WTC11 (cell line): Measurements from ENCODE around the gene CEBPG. TPM values are rescaled to one million over a fixed set of nuclear protein-coding genes. Genes with fewer than 3 reads are reported as not detected.
A peak's percentile ranks its signal among the peaks of the same experiment; 100 is the strongest.

Experiments
- ATAC-seq: fragments of 200-7000 bp; cut with Tn5 transposase; 2 replicates; pipeline ENCODE4 v1.10.0; 2021; ENCODE audit warnings: mild to moderate bottlenecking, moderate library complexity
- CTCF ChIA-PET: fragments of 300-600 bp; sonication (Branson Sonifier 250); formaldehyde crosslinking; loops from one replicate; lab custom pipeline; 2021; ENCODE audit warnings: antibody characterized with exemption; lab: Charles Lee
- POLR2A ChIA-PET: fragments of 350-600 bp; sonication (Branson Sonifier 250); formaldehyde crosslinking; loops from one replicate; lab custom pipeline; 2021; ENCODE audit warnings: antibody characterized with exemption; lab: Charles Lee
- DNase-seq: peaks from one replicate; pipeline ENCODE4 v3.0.0; 2021; ENCODE audit warnings: low spot score
- H3K27ac Mint-ChIP-seq: 2 replicates; pipeline ENCODE4 v1.8.0; 2021; ENCODE audit warnings: mixed read lengths
- H3K27me3 Mint-ChIP-seq: 2 replicates; pipeline ENCODE4 v1.8.0; 2021; ENCODE audit warnings: low read depth, mild to moderate bottlenecking, moderate library complexity, mixed read lengths
- H3K36me3 Mint-ChIP-seq: 2 replicates; pipeline ENCODE4 v1.8.0; 2021; ENCODE audit warnings: mixed read lengths
- H3K4me1 Mint-ChIP-seq: 2 replicates; pipeline ENCODE4 v1.8.0; 2022; ENCODE audit warnings: mixed read lengths
- H3K4me3 Mint-ChIP-seq: 2 replicates; pipeline ENCODE4 v1.8.0; 2021; ENCODE audit warnings: mild to moderate bottlenecking, moderate library complexity, mixed read lengths
- H3K9me3 Mint-ChIP-seq: 2 replicates; pipeline ENCODE4 v1.8.0; 2021; ENCODE audit warnings: mixed read lengths
- ATF1 ChIP-seq: sonication (generic); formaldehyde crosslinking; IDR thresholded peaks from 2 replicates; pipeline ENCODE4 v1.8.1; 2023; ENCODE audit warnings: mild to moderate bottlenecking, moderate library complexity, missing genetic modification reagents
- CREM ChIP-seq: sonication (generic); formaldehyde crosslinking; IDR thresholded peaks from 2 replicates; pipeline ENCODE4 v1.8.1; 2022; ENCODE audit warnings: mild to moderate bottlenecking, missing genetic modification reagents, moderate library complexity
- EMX1 ChIP-seq: fragments of 250-450 bp; sonication (Bioruptor Pico); IDR thresholded peaks from 2 replicates; pipeline ENCODE4 v1.8.0; 2021; ENCODE audit warnings: mild to moderate bottlenecking
- FOXP1 ChIP-seq: sonication (generic); formaldehyde crosslinking; IDR thresholded peaks from 2 replicates; pipeline ENCODE4 v1.8.0; 2022; ENCODE audit warnings: missing genetic modification reagents, mild to moderate bottlenecking, moderate library complexity, borderline replicate concordance
- GRHL2 ChIP-seq: fragments of 250-450 bp; sonication (Bioruptor Pico); IDR thresholded peaks from 2 replicates; pipeline ENCODE4 v1.8.0; 2022; ENCODE audit warnings: mild to moderate bottlenecking, moderate library complexity; ENCODE audit not compliant: insufficient replicate concordance, severe bottlenecking
- MXD4 ChIP-seq: fragments of 250-450 bp; sonication (Bioruptor Pico); IDR thresholded peaks from 2 replicates; pipeline ENCODE4 v1.8.0; 2021; ENCODE audit warnings: mild to moderate bottlenecking, moderate library complexity, borderline replicate concordance
- MYBL2 ChIP-seq: sonication (generic); formaldehyde crosslinking; IDR thresholded peaks from 2 replicates; pipeline ENCODE4 v1.8.1; 2023; ENCODE audit warnings: mild to moderate bottlenecking, moderate library complexity, missing genetic modification reagents
- NFYB ChIP-seq: sonication (generic); formaldehyde crosslinking; conservative IDR thresholded peaks from 2 replicates; pipeline ENCODE4 v1.8.0; 2022; ENCODE audit warnings: low read depth, missing genetic modification reagents
- NR3C1 ChIP-seq: sonication (generic); formaldehyde crosslinking; conservative IDR thresholded peaks from 2 replicates; pipeline ENCODE4 v1.8.1; 2023; ENCODE audit warnings: low read depth, mild to moderate bottlenecking, missing genetic modification reagents
- RELA ChIP-seq: sonication (generic); formaldehyde crosslinking; IDR thresholded peaks from 2 replicates; pipeline ENCODE4 v1.8.1; 2022; ENCODE audit warnings: missing genetic modification reagents, mild to moderate bottlenecking, borderline replicate concordance
- SP1 ChIP-seq: sonication (generic); formaldehyde crosslinking; conservative IDR thresholded peaks from 2 replicates; pipeline ENCODE4 v1.8.1; 2022; ENCODE audit warnings: missing genetic modification reagents
- ZNF219 ChIP-seq: sonication (generic); formaldehyde crosslinking; IDR thresholded peaks from 2 replicates; pipeline ENCODE4 v1.8.0; 2023; ENCODE audit warnings: missing genetic modification reagents, mild to moderate bottlenecking, borderline replicate concordance
- ZNF423 ChIP-seq: fragments of 250-450 bp; sonication (Bioruptor Pico); IDR thresholded peaks from 2 replicates; pipeline ENCODE4 v2.1.2; 2022; ENCODE audit warnings: mild to moderate bottlenecking, moderate library complexity
- total RNA-seq: library from RNA; stranded (reverse); gene quantifications from 3 replicates; pipeline ENCODE4 v1.2.3, GENCODE V29; 2021
- TF ChIP-seq, protein P1 (sequence below): sonication (generic); formaldehyde crosslinking; IDR thresholded peaks from 2 replicates; pipeline ENCODE4 v1.8.0; 2023; ENCODE audit warnings: mild to moderate bottlenecking, missing genetic modification reagents
- TF ChIP-seq, protein P2 (sequence below): fragments of 200-600 bp; IDR thresholded peaks from 2 replicates; pipeline ENCODE4 v1.8.0; 2022; ENCODE audit warnings: antibody characterized with exemption
- TF ChIP-seq, protein P3 (sequence below): sonication (generic); formaldehyde crosslinking; IDR thresholded peaks from 2 replicates; pipeline ENCODE4 v1.8.1; 2023; ENCODE audit warnings: mild to moderate bottlenecking, missing genetic modification reagents, moderate library complexity
- TF ChIP-seq, protein P4 (sequence below): sonication (generic); formaldehyde crosslinking; IDR thresholded peaks from 2 replicates; pipeline ENCODE4 v1.8.0; 2022; ENCODE audit warnings: mild to moderate bottlenecking, missing genetic modification reagents
- TF ChIP-seq, protein P5 (sequence below): sonication (generic); formaldehyde crosslinking; IDR thresholded peaks from 2 replicates; pipeline ENCODE4 v1.8.1; 2023; ENCODE audit warnings: mild to moderate bottlenecking, missing genetic modification reagents, borderline replicate concordance
- TF ChIP-seq, protein P6 (sequence below): sonication (generic); formaldehyde crosslinking; IDR thresholded peaks from 2 replicates; pipeline ENCODE4 v1.8.1; 2022; ENCODE audit warnings: missing genetic modification reagents, borderline replicate concordance

Gene CEBPG
- total RNA-seq, 1 experiment from 2014 or later, result 33.1 TPM

DNA sequence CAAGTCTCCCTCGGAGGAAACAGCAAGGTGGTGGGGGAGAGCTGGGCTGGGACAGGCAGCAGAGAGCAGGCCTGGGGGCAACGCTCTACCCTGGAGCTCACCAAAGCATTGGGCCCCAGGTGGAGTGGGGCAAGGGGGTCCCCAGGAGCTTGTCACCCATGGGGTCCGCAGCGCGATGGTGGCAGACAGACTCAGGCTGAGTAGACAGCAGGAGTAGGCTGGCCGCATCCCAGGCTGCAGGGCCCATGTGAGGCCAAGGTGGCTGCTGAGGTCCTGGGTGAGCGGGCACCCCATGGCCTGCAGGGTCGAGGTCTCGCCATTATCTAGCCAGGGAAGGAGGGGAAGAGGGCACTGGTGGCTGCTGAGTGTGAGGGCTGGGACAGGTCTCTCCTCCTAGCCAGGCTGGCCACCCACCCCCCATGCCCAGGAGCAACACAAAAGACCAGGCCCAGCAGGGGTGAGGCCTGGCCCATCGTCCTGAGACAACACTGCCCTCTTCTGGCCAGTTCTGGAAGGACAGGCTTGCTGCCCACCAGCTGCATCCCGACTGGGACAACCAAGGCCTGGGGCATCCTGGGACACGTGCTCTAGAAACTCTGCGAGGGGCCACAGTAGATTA is 33.1 kb downstream of the CEBPG start (continued):
- TF ChIP-seq, protein P1, sequence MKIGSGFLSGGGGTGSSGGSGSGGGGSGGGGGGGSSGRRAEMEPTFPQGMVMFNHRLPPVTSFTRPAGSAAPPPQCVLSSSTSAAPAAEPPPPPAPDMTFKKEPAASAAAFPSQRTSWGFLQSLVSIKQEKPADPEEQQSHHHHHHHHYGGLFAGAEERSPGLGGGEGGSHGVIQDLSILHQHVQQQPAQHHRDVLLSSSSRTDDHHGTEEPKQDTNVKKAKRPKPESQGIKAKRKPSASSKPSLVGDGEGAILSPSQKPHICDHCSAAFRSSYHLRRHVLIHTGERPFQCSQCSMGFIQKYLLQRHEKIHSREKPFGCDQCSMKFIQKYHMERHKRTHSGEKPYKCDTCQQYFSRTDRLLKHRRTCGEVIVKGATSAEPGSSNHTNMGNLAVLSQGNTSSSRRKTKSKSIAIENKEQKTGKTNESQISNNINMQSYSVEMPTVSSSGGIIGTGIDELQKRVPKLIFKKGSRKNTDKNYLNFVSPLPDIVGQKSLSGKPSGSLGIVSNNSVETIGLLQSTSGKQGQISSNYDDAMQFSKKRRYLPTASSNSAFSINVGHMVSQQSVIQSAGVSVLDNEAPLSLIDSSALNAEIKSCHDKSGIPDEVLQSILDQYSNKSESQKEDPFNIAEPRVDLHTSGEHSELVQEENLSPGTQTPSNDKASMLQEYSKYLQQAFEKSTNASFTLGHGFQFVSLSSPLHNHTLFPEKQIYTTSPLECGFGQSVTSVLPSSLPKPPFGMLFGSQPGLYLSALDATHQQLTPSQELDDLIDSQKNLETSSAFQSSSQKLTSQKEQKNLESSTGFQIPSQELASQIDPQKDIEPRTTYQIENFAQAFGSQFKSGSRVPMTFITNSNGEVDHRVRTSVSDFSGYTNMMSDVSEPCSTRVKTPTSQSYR (CRISPR knock-in tag), result peak; percentile 85
- TF ChIP-seq RELA, result no peak
- no peak for TF ChIP-seq EMX1 (CRISPR knock-in tag)
- no peak for TF ChIP-seq CREM (CRISPR knock-in tag)
- TF ChIP-seq, protein P2, sequence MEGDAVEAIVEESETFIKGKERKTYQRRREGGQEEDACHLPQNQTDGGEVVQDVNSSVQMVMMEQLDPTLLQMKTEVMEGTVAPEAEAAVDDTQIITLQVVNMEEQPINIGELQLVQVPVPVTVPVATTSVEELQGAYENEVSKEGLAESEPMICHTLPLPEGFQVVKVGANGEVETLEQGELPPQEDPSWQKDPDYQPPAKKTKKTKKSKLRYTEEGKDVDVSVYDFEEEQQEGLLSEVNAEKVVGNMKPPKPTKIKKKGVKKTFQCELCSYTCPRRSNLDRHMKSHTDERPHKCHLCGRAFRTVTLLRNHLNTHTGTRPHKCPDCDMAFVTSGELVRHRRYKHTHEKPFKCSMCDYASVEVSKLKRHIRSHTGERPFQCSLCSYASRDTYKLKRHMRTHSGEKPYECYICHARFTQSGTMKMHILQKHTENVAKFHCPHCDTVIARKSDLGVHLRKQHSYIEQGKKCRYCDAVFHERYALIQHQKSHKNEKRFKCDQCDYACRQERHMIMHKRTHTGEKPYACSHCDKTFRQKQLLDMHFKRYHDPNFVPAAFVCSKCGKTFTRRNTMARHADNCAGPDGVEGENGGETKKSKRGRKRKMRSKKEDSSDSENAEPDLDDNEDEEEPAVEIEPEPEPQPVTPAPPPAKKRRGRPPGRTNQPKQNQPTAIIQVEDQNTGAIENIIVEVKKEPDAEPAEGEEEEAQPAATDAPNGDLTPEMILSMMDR, result peak; percentile 98
- no peak for TF ChIP-seq GRHL2
- TF ChIP-seq FOXP1 (CRISPR knock-in tag), result no peak
- no peak for TF ChIP-seq SP1 (CRISPR knock-in tag)
- peak; percentile 48; the same call in 1 of the 2 replicates for TF ChIP-seq ZNF423
- TF ChIP-seq MYBL2, result no peak
- TF ChIP-seq, protein P3, sequence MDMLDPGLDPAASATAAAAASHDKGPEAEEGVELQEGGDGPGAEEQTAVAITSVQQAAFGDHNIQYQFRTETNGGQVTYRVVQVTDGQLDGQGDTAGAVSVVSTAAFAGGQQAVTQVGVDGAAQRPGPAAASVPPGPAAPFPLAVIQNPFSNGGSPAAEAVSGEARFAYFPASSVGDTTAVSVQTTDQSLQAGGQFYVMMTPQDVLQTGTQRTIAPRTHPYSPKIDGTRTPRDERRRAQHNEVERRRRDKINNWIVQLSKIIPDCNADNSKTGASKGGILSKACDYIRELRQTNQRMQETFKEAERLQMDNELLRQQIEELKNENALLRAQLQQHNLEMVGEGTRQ (CRISPR knock-in tag), result peak; percentile 52
- no peak for TF ChIP-seq NFYB (CRISPR knock-in tag)
- TF ChIP-seq, protein P4, sequence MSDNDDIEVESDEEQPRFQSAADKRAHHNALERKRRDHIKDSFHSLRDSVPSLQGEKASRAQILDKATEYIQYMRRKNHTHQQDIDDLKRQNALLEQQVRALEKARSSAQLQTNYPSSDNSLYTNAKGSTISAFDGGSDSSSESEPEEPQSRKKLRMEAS, result peak; percentile 80
- TF ChIP-seq NR3C1 (CRISPR knock-in tag), result no peak
- TF ChIP-seq, all 79 proteins: peak for 7

DNA sequence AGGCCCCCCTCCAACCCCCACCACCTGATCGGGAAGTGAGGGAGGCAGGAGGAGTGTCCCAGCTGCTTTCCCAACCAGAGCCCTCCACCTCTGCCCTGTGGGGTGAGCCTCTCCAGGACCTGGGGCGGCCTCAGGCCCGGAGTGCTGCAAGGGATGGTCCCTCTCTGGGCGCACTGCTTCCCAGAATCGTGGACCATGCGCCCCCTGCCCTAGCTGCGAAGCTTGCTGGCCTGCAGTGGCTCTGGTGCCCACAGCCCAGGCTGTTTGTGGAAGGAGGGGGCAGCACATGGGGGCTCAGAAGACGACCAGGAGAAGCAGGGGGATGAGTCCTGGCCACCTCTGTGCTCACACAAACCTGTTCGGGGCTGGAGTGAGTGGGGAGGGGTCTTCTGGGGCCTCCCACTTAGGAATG is 33.6 kb downstream of the CEBPG start:
- H3K4me3 Mint-ChIP-seq, result no peak overlapping the region
- H3K27me3 Mint-ChIP-seq, result no peaks in the 10 kb centered on the region
- H3K9me3 Mint-ChIP-seq, result no peaks in the 10 kb centered on the region
- ATAC-seq (peak; percentile 59), DNase-seq (peak; percentile 40)
- H3K27ac Mint-ChIP-seq, result no peak overlapping the region
- ChIA-PET POLR2A (interaction anchor here (0.6 kb wide), 1 partner anchor 222 kb away, joined by 3 read pairs; no protein-coding TSS in a partner anchor), CTCF (interaction anchor here (0.6 to 6.3 kb wide), 27 partner anchors 9 to 362 kb away, joined by 3 to 47 read pairs (median 5); partner anchors contain the start of genes CEBPA and SLC7A10)
- no peaks in the 10 kb centered on the region for H3K36me3 Mint-ChIP-seq
- TF ChIP-seq, protein P5, sequence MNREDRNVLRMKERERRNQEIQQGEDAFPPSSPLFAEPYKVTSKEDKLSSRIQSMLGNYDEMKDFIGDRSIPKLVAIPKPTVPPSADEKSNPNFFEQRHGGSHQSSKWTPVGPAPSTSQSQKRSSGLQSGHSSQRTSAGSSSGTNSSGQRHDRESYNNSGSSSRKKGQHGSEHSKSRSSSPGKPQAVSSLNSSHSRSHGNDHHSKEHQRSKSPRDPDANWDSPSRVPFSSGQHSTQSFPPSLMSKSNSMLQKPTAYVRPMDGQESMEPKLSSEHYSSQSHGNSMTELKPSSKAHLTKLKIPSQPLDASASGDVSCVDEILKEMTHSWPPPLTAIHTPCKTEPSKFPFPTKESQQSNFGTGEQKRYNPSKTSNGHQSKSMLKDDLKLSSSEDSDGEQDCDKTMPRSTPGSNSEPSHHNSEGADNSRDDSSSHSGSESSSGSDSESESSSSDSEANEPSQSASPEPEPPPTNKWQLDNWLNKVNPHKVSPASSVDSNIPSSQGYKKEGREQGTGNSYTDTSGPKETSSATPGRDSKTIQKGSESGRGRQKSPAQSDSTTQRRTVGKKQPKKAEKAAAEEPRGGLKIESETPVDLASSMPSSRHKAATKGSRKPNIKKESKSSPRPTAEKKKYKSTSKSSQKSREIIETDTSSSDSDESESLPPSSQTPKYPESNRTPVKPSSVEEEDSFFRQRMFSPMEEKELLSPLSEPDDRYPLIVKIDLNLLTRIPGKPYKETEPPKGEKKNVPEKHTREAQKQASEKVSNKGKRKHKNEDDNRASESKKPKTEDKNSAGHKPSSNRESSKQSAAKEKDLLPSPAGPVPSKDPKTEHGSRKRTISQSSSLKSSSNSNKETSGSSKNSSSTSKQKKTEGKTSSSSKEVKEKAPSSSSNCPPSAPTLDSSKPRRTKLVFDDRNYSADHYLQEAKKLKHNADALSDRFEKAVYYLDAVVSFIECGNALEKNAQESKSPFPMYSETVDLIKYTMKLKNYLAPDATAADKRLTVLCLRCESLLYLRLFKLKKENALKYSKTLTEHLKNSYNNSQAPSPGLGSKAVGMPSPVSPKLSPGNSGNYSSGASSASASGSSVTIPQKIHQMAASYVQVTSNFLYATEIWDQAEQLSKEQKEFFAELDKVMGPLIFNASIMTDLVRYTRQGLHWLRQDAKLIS, result no peak
- TF ChIP-seq ATF1 (CRISPR knock-in tag) (no peak), ZNF219 (CRISPR knock-in tag) (no peak), MXD4 (no peak)
- TF ChIP-seq, protein P6, sequence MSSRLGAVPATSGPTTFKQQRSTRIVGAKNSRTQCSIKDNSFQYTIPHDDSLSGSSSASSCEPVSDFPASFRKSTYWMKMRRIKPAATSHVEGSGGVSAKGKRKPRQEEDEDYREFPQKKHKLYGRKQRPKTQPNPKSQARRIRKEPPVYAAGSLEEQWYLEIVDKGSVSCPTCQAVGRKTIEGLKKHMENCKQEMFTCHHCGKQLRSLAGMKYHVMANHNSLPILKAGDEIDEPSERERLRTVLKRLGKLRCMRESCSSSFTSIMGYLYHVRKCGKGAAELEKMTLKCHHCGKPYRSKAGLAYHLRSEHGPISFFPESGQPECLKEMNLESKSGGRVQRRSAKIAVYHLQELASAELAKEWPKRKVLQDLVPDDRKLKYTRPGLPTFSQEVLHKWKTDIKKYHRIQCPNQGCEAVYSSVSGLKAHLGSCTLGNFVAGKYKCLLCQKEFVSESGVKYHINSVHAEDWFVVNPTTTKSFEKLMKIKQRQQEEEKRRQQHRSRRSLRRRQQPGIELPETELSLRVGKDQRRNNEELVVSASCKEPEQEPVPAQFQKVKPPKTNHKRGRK (CRISPR knock-in tag), result no peak
- peaks cover 4% of the 10 kb centered on the region; the same call in 1 of the 2 replicates for H3K4me1 Mint-ChIP-seq
